ENCODE results near the gene FSTL3. TPM values are rescaled to one million over a fixed set of nuclear protein-coding genes. Genes with fewer than 3 reads are reported as not detected.

The FSTL3 gene
- total and polyA plus RNA-seq, 2 of the 13 experiments (the other 11 are each of a cell fraction or from before 2014, with no cell fraction given), result 13.5 to 15.6 TPM

GRCh38 chr19:719636-720344 is 43.6 kb downstream of the FSTL3 start:
- H3K36me3 ChIP-seq (replicated peaks in 1 of 2; ENCODE audit: control insufficient read depth in 1 of 2, insufficient read depth in 2 of 2, low read length in 2 of 2), result no peaks in the 10 kb centered on the region
- intact Hi-C loops (cut with micrococcal nuclease; ENCODE audit: unreplicated experiment), result no loop called here
- H4K20me1 ChIP-seq (ENCODE audit: insufficient read depth, low read length), result no peaks in the 10 kb centered on the region
- WGBS (ENCODE audit: low lambda C conversion rate), result 91% methylated on average over 73 of the region's 79 CpGs
- H3K9ac ChIP-seq (ENCODE audit: insufficient read depth, low read depth, low read length), result no peak overlapping the region
- no peak for TF ChIP-seq ZSCAN20 (CRISPR knock-in tag; IDR thresholded peaks at IDR 0.05; ENCODE audit: borderline replicate concordance)
- peak; percentile 25; the same call in 1 of the 2 replicates for TF ChIP-seq ZMYM3 (CRISPR knock-in tag; IDR thresholded peaks at IDR 0.05)
- H3K27me3 ChIP-seq (ENCODE audit: control insufficient read depth in 1 of 2, insufficient read depth in 2 of 2, low read length in 2 of 2), result no peaks in the 10 kb centered on the region
- ChIA-PET CTCF (ENCODE audit: low intra/inter-chr PET ratio, low total read pairs) (no interaction called here), POLR2A (interaction anchor here (2.3 kb wide), 1 partner anchor 16 kb away, joined by 18 read pairs; no protein-coding TSS in a partner anchor)
- peaks cover 44% of the 10 kb centered on the region for H3K4me1 ChIP-seq (ENCODE audit: insufficient read depth, low read length)
- H3K4me3 ChIP-seq (replicated peaks in 1 of 3; ENCODE audit: insufficient read depth in 1 of 3, low read depth in 2 of 3, low read length in 3 of 3), result peak overlapping the region in 1 of 3 experiments; percentile 55; a peak in 1 of 6 replicates
- no peak for ATAC-seq
- no peak for FAIRE-seq
- H3K9me3 ChIP-seq (ENCODE audit: low read length), result 0 out of 2 replicates have a peak, but pooled peaks cover 4% of the 10 kb centered on the region
- no TSS peak for BruUV-seq (replicated peaks)
- H2AFZ ChIP-seq (ENCODE audit: low read length), result no peak overlapping the region
- no peak for DNase-seq (ENCODE audit: low spot score)
- no peaks in the 10 kb centered on the region for H3K79me2 ChIP-seq (ENCODE audit: insufficient read depth, low read length)
- H3K4me2 ChIP-seq (ENCODE audit: low read depth, low read length), result peak overlapping the region; percentile 59; the same call in 1 of the 2 replicates
- in situ Hi-C loops (cut with HindIII; ENCODE audit: extremely low pct_ligation_motif_present, low pct_unique_long_range_greater_than_20kb), result no loop called here
- no peak overlapping the region for H3K27ac ChIP-seq (ENCODE audit: extremely low read length, insufficient read depth, low read length)

DNA sequence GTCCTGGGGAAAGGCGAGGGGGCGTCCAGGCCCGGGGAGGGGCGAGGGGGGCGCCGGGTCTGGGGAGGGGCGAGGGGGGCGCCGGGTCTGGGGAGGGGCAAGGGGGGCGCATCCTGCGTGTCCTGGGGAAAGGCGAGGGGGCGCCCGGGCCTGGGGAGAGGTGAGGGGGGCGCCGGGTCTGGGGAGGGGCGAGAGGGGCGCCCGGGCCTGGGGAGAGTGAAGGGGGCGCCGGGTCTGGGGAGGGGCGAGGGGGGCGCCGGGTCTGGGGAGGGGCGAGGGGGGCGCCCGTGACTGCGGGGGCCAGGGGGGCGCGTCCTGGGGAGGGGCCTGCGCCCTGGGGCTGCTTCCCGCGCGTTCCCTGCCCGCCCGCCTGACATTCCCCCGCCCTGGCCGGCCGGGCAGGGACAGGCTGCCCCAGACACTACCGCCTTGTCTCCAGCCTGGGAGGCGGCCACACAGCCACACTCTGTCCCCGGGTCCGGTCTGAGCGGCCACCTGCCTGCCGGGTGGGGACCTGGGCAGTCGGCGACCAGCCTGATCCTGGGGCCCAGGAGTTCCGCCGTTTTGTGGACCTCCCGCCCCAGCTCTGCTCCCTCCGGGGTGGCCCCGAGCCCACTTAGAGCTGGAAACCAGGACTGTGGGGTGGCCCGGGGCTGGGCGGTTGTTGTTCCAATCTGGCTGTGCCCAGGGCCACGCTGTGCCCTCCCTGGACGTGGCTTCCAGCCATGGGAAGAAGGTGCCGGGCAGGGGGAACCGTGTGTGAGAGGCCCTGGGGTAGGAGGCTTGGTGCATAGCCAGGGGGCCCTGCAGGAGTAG is 44.4 kb downstream of the FSTL3 start:
- ChIA-PET CTCF (ENCODE audit: low intra/inter-chr PET ratio, low total read pairs) (no interaction called here), POLR2A (interaction anchor here (1.0 kb wide), 1 partner anchor 21 kb away, joined by 3 read pairs; no protein-coding TSS in a partner anchor)
- H4K20me1 ChIP-seq (ENCODE audit: insufficient read depth, low read length), result no peaks in the 10 kb centered on the region
- no TSS peak for BruUV-seq (replicated peaks)
- 61% methylated on average over 33 of the region's 58 CpGs for WGBS (ENCODE audit: low lambda C conversion rate)
- no peaks in the 10 kb centered on the region for H3K27me3 ChIP-seq (ENCODE audit: control insufficient read depth in 1 of 2, insufficient read depth in 2 of 2, low read length in 2 of 2)
- peak overlapping the region; percentile 34 to 61 (median 36); a peak in 3 of 6 replicates for H3K4me3 ChIP-seq (replicated peaks in 1 of 3; ENCODE audit: insufficient read depth in 1 of 3, low read depth in 2 of 3, low read length in 3 of 3)
- FAIRE-seq (no peak), ATAC-seq (peak; percentile 83), DNase-seq (ENCODE audit: low spot score) (peak; percentile 41)
- H3K9ac ChIP-seq (ENCODE audit: insufficient read depth, low read depth, low read length), result peak overlapping the region; percentile 59
- H2AFZ ChIP-seq (ENCODE audit: low read length), result no peak overlapping the region
- H3K4me1 ChIP-seq (ENCODE audit: insufficient read depth, low read length), result peaks cover 44% of the 10 kb centered on the region
- no peaks in the 10 kb centered on the region for H3K36me3 ChIP-seq (replicated peaks in 1 of 2; ENCODE audit: control insufficient read depth in 1 of 2, insufficient read depth in 2 of 2, low read length in 2 of 2)
- intact Hi-C loops (cut with micrococcal nuclease; ENCODE audit: unreplicated experiment) (no loop called here), in situ Hi-C loops (cut with HindIII; ENCODE audit: extremely low pct_ligation_motif_present, low pct_unique_long_range_greater_than_20kb) (no loop called here)
- H3K4me2 ChIP-seq (ENCODE audit: low read depth, low read length), result peak overlapping the region; percentile 83
- 0 out of 2 replicates have a peak, but pooled peaks cover under 1% of the 10 kb centered on the region for H3K9me3 ChIP-seq (ENCODE audit: low read length)
- H3K79me2 ChIP-seq (ENCODE audit: insufficient read depth, low read length), result no peaks in the 10 kb centered on the region
- H3K27ac ChIP-seq (ENCODE audit: extremely low read length, insufficient read depth, low read length), result peak overlapping the region; percentile 38
- TF ChIP-seq UBTF (CRISPR knock-in tag; IDR thresholded peaks at IDR 0.05) (peak; percentile 88), ARNT (IDR thresholded peaks at IDR 0.05) (no peak), HIC2 (CRISPR knock-in tag; IDR thresholded peaks at IDR 0.05; ENCODE audit: low read depth) (0 out of 2 replicates have a peak, but pooled peaks have one; percentile 31), GABPB1 (CRISPR knock-in tag; IDR thresholded peaks at IDR 0.05) (peak; percentile 25; the same call in 1 of the 2 replicates), ZNF274 (CRISPR knock-in tag; IDR thresholded peaks at IDR 0.05) (0 out of 2 replicates have a peak, but pooled peaks have one; percentile 62), ZNF563 (CRISPR knock-in tag; IDR thresholded peaks at IDR 0.05) (no peak)
- TF ChIP-seq, protein P1, sequence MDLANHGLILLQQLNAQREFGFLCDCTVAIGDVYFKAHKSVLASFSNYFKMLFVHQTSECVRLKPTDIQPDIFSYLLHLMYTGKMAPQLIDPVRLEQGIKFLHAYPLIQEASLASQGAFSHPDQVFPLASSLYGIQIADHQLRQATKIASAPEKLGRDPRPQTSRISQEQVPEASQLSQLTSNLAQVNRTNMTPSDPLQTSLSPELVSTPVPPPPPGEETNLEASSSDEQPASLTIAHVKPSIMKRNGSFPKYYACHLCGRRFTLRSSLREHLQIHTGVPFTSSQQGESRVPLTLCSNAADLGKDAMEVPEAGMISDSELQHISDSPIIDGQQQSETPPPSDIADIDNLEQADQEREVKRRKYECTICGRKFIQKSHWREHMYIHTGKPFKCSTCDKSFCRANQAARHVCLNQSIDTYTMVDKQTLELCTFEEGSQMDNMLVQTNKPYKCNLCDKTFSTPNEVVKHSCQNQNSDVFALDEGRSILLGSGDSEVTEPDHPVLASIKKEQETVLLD (CRISPR knock-in tag; IDR thresholded peaks at IDR 0.05; ENCODE audit: low read depth), result 0 out of 2 replicates have a peak, but pooled peaks have one; percentile 32

All from HepG2 (cell line).